H1 (cell line): ENCODE data around the gene SLC25A45. TPM values are rescaled to one million over a fixed set of nuclear protein-coding genes. Genes with fewer than 3 reads are reported as not detected.

Experiments used
- BRCA1 ChIP-seq: IDR thresholded peaks from 2 replicates; pipeline ENCODE4 v1.6.1; 2012; ENCODE audit warnings: low read depth, low read length, improper control_type of control experiment
- CHD1 ChIP-seq: IDR thresholded peaks from 2 replicates; pipeline ENCODE4 v1.6.1; 2012; ENCODE audit warnings: low read depth, low read length, improper control_type of control experiment
- CHD7 ChIP-seq: fragments of 300-600 bp; sonication (generic); IDR thresholded peaks from 2 replicates; pipeline ENCODE4 v1.7.1; 2012; ENCODE audit warnings: low read length, moderate library complexity, mild to moderate bottlenecking, inconsistent platforms; ENCODE audit not compliant: insufficient replicate concordance
- EZH2 ChIP-seq: fragments of 200-600 bp; sonication (generic); IDR thresholded peaks from 2 replicates; pipeline ENCODE4 v1.7.1; 2012; ENCODE audit warnings: low read depth, mild to moderate bottlenecking, moderate library complexity, low read length, inconsistent platforms; ENCODE audit not compliant: severe bottlenecking
- GABPA ChIP-seq: IDR thresholded peaks from 2 replicates; pipeline ENCODE4 v1.6.1; 2011; ENCODE audit warnings: mild to moderate bottlenecking, low read length, moderate library complexity, borderline replicate concordance; ENCODE audit not compliant: insufficient read depth
- HDAC2 ChIP-seq, 2 experiments: fragments of 300-600 bp in 1 of 2; sonication (generic) in 1 of 2; IDR thresholded peaks; 2 replicates each; pipeline ENCODE4 v1.6.1; 2011 to 2012; ENCODE audit warnings: low read depth in 2 of 2, low read length in 2 of 2, mild to moderate bottlenecking in 2 of 2, moderate library complexity in 2 of 2, borderline replicate concordance in 1 of 2, inconsistent platforms in 1 of 2
- KDM4A ChIP-seq: IDR thresholded peaks from one replicate; pipeline ENCODE4 v1.7.1; 2012; ENCODE audit warnings: low read depth, mild to moderate bottlenecking, moderate library complexity, low read length, inconsistent platforms; ENCODE audit not compliant: severe bottlenecking
- MAFK ChIP-seq: IDR thresholded peaks from 2 replicates; pipeline ENCODE4 v1.6.1; 2012; ENCODE audit warnings: low read depth, mild to moderate bottlenecking, improper control_type of control experiment, low read length
- MAX ChIP-seq: IDR thresholded peaks from 2 replicates; pipeline ENCODE4 v1.6.1; 2012; ENCODE audit warnings: inconsistent platforms
- RAD21 ChIP-seq, 2 experiments: IDR thresholded peaks in 1 of 2; conservative IDR thresholded peaks in 1 of 2; 2 replicates each; pipeline ENCODE4 v1.6.1; 2011; ENCODE audit warnings: low read depth in 2 of 2, low read length in 2 of 2, improper control_type of control experiment in 1 of 2, inconsistent platforms in 1 of 2, mild to moderate bottlenecking in 1 of 2, moderate library complexity in 1 of 2
- TAF1 ChIP-seq: IDR thresholded peaks from 2 replicates; pipeline ENCODE4 v1.6.1; 2011; ENCODE audit warnings: mild to moderate bottlenecking, low read depth, low read length
- polyA plus RNA-seq, 7 experiments: library from polyadenylated mRNA; depleted of rRNA in 3 of 7; stranded (reverse) in 5 of 7; unstranded in 2 of 7; fragments of >200 nt in 5 of 7; fragments of 200-250 nt in 2 of 7; gene quantifications; 1 replicate in 5 of 7; 2 replicates in 1 of 7; 4 replicates in 1 of 7; pipeline versions ENCODE4 v1.2.1 to v1.2.3, GENCODE V29; 2011 to 2013; ENCODE audit warnings: missing spikeins in 2 of 7, mixed read lengths in 2 of 7
- total RNA-seq: library from RNA; stranded (reverse); fragmentation: NEBNext Ultra II Directional; extraction: Animal tissue kit (Norgen Biotek cat#: 25700); gene quantifications from 2 replicates; pipeline ENCODE4 v1.2.1, GENCODE V29; 2021

SLC25A45 gene
- total and polyA plus RNA-seq, 2 of the 8 experiments (the other 6 are each of a cell fraction or from before 2014, with no cell fraction given): 0.54 to 0.59 TPM

- TF ChIP-seq CHD7 (no peak), TAF1 (no peak), CHD1 (no peak), MAX (no peak), BRCA1 (no peak), RAD21 (IDR thresholded peaks at IDR 0.05 in 1 of 2, conservative IDR thresholded peaks at IDR 0.05 in 1 of 2; ENCODE audit: low read depth in 2 of 2, low read length in 2 of 2) (no peak), MAFK (no peak), HDAC2 (IDR thresholded peaks at IDR 0.05; ENCODE audit: borderline replicate concordance in 1 of 2, low read depth in 2 of 2, low read length in 2 of 2) (no peak), EZH2 (no peak), GABPA (no peak), KDM4A (no peak)
These were observed 57.0 kb downstream of the SLC25A45 start (continued) for GRCh38 chr11:65325435-65325834.
